Fibroblast of skin of scalp (primary cell): ENCODE results near the gene SLAMF9.

Experiments used
- DNase-seq: peaks from one replicate; pipeline ENCODE4 v3.0.0-alpha.2; 2013

The SLAMF9 gene

DNA sequence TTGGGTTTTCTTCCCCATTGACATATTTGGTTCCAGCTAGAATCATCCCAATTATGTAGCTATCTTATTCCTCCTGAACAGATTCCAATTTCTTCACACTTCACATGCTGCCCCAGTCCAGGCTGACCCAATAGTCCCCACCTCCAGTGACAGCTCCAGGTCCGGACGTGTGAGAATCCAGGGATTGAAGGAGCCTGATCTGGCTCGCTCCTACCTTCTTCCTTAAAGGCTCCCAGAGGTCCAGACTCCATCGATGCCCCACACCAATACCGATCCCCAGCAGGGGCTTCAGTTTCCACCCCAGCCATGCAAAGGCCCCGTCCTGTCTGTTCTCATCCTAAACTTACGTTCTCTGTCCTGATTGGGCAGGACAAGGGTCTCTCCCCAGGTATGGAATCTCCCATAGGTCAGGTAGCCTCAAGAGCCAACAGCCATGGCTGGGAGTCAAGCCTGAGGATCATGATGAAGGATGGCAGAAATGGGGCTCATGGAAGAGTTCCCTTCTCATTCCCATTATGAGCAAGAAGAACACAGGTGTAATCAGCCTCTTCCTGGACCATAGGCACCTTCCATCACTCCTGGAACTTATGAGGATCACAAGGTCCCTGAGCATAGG lies 20.4 kb upstream of the SLAMF9 start:
- DNase-seq: no peak

DNA sequence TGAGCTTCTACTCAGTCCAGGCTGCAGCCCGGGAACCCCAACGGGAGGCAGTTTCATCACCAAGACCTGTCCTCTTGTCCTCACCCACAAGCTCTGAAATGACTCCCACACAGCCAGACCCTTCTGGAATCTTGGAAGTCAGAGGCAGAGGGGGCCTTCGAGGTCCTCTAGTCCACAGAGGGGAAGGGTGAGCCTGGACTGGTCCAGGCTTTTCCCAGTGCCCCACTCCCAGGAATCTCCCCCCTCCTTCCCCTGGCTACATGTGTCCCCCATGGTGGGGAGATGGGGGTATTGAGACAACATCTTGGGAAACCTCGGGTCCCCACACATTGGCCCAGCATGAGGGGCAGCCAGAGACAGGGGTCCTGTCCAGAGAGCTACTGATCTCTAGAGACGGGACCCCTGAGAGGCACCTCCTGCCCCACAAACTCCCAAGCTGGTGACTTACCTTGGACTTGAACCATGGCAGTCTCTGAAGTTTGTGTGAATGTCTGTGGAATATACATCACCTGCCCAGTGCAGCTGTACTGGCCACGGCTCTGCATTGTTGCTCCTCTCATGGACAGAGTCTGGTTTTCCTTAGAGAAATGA lies 19.4 kb upstream of the SLAMF9 start:
- DNase-seq: no peak

DNA sequence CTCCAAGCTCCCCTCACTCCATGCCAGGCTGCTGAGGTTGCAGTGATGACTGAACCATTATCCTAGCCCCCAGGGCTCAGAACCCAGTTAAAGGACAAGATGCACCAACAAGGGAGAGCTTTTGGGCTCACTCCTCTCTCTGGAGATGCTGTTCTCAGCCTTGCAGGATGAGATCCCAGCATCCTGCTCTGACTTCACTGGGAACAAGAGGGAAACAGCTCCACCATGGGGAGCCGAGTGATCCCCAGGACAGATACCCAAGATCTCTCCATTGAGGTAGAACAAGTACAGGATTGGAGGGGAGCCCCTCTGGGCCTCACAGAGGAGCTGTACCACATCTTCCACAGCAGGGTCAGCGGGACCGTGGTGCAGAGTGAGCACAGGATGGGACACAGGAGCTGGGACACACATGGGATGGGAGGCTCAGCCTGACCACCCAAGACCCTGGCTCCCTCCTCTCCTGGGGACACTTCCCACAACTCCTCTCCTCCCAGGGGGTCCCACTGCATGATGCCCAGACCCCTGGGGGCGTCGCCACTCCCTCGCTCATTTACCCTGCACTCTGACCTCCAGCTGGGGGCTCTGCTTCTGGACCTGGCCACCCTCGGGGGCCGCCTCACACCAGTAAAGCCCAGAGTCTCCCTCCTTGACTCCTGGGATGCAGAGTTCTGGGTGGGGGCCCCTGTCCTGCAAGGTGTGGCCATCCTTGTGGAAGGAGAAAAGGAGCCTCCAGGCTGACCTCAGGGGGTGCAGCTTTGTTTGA lies 18.6 kb upstream of the SLAMF9 start:
- DNase-seq: no peak

DNA sequence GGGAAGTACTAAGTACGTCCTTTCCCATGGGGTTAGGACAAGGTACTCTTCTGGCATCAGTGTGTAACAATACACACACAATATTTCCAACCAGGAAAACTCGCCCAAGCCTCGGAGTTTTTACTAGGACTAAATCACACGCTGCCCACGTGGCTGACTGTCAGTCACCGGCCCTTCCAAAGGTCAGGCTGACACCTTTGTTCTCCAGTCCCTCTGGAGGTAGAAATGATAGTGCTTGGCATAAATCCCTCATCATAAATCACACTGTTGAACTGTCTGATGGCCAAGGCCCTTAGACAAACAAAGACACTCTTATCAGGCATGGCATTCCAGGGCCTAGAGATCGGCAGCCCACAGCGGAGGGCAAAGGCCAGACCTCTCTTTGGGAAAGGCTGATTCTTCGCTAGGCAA lies 16.9 kb upstream of the SLAMF9 start:
- DNase-seq: no peak

DNA sequence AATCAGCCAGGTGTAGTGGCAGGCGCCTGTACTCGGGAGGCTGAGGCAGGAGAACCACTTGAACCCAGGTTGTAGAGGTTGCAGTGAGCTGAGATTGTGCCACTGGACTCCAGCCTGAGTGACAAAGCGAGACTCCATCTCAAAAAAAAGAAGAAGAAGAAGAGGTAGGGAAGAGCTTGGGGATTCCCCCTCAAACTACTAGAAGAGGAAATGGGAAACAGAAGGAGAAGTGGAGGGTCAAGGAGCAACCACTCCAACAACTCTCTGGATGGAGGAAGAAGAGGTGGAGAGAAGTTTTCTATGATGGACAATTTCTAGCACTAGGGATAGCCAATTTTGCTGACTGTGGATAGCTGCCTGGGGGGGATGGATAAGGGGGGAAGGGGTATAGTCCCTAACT lies 14.9 kb upstream of the SLAMF9 start:
- DNase-seq: no peak

DNA sequence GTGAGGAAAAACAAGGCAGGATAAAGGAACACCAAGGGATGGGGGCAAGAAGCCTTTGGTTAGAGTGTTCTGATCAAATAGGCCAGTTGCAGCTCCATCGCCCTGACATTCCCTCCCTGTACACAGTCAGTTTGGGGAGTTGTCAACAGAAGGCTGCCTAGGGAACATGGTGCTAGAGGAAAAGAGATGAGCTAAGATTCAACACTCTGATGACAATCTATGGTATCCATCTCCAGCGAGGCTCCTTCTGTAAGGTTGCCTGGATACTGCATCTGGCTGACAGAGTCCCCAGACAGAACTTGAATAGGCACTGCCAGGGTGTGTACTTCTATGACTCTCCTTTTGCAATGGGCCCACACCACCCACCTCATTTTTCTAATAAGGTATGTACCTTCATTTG lies 11.2 kb upstream of the SLAMF9 start:
- DNase-seq: no peak

DNA sequence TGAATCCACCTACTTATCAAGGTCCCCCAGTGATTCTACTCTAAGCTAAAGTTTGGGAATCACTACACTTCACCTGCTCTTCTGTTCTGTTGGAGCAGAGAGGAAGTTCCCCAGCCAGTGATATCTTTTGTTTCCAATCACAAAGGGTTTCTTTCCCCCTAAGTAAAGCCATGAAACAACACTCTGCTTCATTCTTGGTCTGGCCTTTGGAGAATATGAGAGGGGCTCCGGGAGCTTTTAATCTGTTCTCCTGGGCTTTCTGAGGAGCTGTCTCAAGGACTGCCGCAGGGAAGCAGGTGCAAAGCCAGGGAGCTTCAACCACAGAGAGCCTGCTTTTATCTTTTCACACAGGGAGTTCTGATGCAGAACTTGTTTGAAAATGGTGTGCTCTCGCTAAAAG lies 10.1 kb upstream of the SLAMF9 start:
- no peak for DNase-seq

DNA sequence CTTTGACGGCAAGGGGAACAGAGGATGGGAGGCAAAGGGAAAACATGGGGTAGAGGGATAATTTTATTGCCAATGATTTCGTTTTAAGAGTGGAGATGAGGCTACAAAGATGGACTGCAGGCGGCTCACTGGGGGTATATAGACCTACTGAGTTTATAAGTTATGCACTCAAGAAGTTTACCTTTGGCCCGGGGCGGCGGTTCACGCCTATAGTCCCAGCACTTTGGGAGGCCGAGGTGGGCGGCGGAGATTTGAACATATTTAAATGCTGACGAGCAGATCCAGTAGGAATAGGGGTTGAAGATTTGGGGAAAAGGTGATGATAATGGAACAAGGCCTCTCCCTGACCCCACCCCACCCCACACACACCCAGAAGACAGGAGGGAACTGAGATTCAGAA lies 8.1 kb upstream of the SLAMF9 start:
- no peak for DNase-seq

DNA sequence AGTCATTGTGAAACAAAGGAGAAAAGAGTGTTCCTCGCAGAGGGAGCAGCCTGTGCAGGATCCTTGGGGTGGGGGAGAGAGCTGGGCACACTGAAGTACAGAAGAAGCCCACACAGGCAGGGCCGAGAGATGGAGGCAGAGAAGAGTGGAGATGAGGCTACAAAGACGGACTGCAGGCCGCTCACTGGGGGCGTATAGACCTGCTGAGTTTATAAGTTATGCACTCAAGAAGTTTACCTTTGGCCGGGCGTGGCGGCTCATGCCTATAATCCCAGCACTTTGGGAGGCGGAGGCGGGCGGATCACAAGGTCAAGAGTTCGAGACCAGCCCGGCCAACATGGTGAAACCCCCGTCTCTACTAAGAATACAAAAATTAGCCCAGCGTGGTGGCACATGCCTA lies 7.6 kb upstream of the SLAMF9 start:
- no peak for DNase-seq

DNA sequence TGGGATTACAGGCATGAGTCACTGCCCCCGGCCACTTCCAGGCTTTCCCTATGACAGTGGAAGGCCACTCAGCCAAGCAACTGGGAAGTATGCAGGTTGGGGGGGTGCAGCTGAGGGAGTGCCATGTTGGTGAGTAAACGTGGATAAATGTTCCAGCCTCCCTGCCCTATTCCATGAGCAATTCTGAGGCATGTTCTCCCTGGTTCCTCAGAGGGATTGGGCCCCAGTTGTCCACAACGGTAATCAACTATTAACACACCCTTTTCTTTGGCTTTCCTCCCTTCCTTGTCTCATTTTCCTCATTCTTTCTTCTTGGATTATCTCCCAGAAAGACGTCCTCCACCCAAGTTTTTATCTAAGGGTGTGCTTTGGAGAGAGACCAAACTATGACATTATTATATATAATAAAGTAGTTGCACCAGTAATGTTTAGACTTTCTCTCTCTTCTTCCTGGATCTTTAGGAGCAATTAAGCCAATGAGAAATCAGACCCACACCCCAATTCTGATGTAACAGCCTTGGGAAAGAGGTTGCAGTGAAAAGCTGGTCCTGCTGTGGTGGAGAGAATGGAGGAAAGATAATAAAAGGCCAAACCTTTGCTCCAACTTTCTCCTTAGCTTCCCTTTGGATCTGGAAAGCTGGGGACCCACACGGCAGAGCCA lies 6.8 kb upstream of the SLAMF9 start:
- DNase-seq: peak; percentile 93

DNA sequence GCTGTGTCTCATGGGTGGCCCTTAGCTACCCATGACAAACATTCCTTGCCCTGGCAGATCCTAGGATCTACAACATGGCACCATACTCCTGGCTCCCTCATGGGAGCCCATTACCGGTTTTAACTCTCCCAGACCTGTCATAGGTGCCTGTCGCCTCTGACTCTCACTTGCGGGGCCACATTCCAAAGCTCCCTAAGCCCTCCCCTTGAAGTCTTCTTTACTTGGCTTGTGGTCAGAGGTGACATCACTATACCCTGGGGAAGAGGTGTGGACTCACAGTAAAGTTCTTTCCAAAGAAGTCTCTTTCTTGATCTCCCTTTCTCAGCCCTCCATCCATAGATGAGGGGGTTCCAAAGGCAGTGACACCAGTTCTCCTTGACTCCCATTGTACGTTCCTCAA lies 5.4 kb upstream of the SLAMF9 start:
- DNase-seq: peak; percentile 42

DNA sequence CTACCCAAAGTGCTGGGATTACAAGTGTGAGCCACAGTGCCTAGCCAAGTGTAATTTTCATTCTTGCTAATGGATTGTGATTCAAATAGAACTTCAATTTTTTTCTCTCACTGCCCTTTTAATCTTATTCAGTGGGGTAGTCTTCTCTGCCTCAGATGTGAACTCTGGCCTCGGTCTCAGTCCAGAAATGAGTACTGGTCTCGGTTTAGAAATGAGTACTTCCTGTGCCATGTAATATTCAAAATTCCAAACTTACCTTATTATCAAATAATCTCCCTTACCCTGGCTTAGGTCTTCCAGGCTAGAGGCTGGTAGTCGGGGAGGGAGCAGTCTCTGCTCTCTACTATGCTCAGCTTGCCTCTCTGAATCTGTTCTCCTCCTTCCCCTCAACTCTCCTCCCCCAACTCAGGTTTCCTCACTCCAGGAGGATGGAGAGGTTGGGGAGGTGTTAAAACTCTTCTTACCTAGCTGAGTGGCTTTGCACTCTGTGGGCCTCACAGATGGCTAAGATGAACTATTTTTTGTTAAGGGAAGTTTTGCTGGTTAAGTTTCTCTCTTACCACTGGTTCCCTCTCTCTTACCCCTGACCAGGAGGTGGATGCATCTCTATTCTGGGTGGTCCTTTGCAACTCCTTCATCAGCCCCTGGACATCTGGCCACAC lies 4.8 kb upstream of the SLAMF9 start:
- no peak for DNase-seq

DNA sequence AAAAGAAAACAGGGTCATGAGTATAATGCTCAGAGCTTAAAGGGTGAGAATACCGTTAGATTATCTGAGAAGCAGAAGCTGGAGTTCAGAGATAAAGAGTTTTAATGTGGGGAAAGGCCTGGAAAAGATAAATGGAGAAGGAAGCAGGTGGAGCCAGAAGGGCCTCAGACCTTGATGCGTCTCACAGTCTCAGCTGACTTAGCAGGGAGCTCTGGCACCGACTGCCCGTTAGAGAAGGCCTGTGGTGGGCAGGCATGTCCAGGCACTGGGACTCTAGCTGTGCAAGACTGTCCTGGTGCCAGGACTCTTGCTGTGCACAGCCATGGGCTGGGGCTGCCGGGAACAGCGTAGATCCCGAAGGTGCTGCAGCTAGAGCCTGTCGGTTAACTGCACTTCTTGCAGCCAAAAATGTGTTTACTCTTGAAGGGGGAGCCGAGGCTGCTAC lies 3.8 kb upstream of the SLAMF9 start:
- no peak for DNase-seq

DNA sequence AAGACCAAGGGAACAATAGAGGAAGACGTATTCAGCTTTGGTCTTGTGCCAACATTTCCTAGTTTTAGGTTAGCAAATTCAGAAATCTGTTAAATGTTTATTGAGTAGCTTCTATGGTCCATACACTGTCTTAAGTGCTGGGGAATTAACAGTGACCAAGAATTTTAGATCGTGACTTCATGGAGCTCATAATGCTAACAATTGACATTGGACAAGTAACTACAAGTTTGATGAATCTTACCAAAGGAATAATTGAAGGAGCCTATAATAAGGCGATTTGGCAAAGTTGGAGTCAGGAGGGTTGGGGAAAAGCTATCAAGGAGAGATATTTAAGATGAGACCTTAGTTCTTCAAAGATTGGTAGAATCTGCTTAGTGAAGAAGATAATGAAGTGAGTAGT lies 1.4 kb upstream of the SLAMF9 start:
- no peak for DNase-seq

DNA sequence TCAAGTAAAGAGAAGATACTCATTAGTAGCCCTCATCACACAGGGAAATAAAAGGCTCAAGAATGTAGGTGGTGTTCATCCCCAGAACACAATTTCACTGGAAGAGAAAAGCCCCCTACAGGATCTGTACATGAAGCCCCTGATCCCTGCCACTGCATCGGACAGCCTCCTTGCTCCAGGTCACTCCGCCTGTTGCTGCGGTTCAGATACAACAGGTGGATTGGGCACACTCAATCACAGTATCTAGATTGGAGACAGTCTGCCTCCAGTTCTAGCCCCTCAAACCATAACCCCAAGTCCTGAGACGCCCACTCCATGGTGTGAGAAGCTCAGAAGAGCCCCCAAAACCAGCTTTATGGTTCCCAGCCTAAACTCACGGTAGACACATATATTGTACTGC lies 1.1 kb downstream of the SLAMF9 start:
- no peak for DNase-seq

DNA sequence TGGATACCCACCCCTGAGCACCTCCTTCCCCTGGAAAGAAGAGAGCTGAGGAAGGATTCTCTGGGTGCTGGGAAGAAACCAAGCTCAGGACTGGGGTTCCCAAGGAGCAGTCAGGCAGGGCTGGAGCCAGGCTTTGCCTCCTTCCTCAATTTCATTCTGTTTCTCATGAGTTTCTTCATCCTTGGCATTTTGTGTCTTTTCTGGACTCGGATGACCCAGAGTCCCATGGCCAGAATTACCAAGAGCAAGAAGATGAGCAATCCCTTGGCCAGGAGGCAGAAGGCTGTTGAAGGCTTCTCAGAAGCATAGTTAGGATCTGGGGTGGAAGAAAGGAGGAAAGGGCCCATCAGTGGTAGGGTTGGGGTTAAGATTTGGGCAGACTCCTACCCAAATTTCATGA lies 2.5 kb downstream of the SLAMF9 start:
- no peak for DNase-seq

DNA sequence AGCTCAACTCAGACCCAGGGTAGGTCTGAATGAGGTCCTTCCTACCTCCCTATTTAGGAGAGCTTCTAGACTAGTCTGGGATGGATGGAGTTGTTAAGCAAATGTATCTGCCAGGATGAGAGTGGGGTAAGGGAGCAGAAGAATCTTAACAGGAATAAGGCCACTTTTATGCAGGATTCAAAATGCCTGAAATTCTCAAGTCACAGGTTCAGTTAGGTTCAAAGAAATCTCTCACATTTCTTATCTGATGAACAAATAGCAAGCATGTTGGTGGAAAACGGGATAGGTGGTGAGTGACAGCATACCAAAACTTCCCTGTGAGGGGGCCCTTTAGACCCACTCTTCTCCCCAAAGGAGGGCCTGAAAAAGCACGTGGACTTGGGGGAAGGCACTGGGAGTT lies 3.0 kb downstream of the SLAMF9 start:
- no peak for DNase-seq

DNA sequence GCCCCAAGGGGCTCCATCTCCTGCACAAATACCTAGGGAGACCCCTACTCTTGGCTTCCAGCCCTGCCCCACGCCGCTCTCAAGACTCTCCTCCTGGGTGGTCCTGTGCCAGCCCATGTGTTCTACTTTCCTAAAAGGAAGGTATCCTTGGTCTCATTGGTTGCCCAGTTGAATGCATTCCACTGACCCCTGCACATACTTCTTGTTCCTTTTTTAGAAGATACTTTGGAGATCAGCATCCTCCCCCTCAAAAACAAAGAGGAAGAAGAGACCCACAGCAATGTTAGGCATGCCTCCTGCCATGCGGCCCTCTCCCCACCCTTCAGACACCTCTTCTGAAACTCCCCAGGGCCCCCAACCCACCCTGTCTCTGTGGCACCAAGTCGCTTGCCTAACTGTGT lies 4.1 kb downstream of the SLAMF9 start:
- DNase-seq: no peak

DNA sequence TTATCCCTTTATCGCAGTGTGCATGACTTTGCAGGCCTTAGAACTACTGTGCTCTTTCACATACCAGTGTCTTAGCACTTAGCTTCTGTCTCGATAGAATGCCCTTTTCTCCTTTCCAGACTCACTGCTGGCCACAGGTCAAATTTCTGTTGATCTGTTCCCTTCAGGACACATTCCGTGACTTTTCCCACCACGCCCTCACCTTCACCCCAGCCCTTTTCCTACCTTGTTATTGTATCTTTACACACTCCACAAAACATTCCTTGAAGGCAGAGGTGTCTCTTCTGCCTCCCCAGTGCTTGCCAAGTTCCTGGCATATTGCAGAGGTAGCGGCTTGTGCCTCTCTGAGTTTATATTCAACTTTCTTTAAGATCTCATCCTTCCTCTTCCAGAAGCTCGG lies 4.9 kb downstream of the SLAMF9 start:
- DNase-seq: no peak

DNA sequence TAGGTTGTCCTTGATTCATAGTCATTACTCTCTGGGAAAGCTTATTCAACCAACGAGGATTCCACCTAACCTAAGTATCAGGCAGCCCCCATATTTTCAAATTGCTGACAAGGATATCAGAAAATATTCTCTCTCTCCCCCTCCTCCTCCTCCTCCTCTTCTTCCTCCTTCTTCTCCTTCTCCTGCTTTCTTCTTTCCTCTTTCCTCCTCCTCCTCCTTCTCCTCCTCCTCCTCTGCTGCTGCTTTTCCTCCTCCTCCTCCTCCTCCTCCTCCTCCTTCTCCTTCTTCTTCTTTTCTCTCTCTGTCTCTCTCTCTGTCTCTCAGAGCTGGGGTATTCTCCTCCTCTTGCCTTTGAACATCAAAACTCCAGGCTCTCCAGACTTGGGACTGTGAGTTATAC lies 6.1 kb downstream of the SLAMF9 start:
- DNase-seq: no peak

DNA sequence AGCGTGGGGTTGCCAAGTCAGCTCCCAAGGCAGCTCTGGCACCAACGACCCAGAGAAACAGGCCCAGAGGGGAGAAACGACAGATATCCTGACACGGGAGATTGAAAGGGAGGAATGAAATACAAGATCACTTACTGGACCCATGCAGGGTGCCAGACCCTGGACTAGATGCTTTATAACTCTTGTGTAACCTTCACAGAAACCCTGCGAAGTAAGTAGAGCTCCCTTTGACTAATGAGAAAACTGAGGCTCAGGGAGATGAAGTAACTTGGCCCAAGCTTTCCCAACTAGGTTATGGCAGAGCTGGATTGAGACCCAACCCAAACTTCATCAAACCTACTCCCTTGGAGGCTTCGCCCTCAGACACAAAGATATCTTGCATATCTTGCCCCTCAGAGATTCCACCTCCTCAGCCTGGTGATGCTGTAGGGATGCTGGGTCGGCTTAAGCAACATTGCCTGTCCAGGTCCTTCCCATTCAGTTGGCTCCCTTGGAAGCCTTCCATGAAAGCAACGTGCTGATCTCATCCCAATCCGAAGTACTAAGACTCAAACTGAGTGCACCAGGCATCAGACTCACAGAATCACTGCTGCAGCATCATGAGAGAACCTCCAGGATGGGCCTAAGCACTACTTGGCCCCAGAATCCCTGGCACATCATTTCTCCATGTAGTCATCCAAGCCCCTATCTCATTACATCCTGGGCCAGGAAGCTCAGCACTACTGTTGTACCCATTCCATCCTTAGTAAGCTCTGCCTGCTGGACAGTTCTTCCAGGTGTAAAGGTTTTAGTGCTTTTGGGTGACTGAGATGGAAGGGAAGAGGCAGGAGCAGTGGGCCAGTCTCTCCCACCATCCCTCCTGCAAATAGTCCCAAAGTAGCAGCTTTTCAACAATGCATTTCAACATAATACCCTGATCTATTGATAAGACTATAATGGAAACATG lies 7.5 kb downstream of the SLAMF9 start:
- DNase-seq: no peak
